Sigmoid colon (tissue), 4 donors: Measurements from ENCODE around the gene LHFPL2.

ENCODE experiments used
- EP300 ChIP-seq, 4 donors: sonication (generic); formaldehyde crosslinking; IDR thresholded peaks; one replicate each; pipeline ENCODE4 v1.6.1; 2017; ENCODE audit warnings: antibody characterized with exemption in 4 of 4
- TF ChIP-seq, protein P1 (sequence below), 4 experiments: fragments of 450-650 bp in 3 of 4; fragments of 200-600 bp in 1 of 4; IDR thresholded peaks; one replicate each; pipeline ENCODE4 v1.5.1; 2016 to 2019; ENCODE audit warnings: antibody characterized with exemption in 4 of 4, mild to moderate bottlenecking in 3 of 4, moderate library complexity in 2 of 4

DNA sequence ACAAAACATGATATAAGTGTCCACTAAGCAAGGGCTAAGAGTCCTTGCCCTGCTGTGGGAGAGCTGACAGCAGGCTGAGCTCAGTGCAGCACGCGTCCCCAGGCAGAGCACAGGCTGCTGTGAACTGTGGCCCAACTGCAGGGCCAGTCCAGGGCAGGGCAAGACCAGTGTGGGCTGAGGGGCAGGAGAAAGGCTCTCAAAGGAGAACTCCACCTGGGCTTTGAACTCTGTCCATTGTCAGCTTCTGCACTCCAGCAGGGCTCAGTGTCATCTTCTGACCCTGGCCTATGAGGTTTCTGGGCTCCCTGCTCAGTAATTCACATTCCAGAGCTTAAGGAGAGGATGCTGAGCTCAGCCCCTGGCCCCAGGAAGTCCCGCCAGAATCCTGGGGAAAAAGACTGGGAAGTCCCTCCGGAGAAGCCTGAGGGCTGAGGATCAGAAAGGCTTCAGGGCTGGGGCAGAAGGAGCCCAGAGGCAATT is 37.4 kb downstream of the LHFPL2 start:
- TF ChIP-seq, protein P1, sequence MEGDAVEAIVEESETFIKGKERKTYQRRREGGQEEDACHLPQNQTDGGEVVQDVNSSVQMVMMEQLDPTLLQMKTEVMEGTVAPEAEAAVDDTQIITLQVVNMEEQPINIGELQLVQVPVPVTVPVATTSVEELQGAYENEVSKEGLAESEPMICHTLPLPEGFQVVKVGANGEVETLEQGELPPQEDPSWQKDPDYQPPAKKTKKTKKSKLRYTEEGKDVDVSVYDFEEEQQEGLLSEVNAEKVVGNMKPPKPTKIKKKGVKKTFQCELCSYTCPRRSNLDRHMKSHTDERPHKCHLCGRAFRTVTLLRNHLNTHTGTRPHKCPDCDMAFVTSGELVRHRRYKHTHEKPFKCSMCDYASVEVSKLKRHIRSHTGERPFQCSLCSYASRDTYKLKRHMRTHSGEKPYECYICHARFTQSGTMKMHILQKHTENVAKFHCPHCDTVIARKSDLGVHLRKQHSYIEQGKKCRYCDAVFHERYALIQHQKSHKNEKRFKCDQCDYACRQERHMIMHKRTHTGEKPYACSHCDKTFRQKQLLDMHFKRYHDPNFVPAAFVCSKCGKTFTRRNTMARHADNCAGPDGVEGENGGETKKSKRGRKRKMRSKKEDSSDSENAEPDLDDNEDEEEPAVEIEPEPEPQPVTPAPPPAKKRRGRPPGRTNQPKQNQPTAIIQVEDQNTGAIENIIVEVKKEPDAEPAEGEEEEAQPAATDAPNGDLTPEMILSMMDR (IDR thresholded peaks at IDR 0.05) = no peak
- no peak for TF ChIP-seq EP300 (IDR thresholded peaks at IDR 0.05)
